Esophagus squamous epithelium (tissue), 4 donors: ENCODE measurements around the gene TRABD2B.

Source experiments
- CTCF ChIP-seq, 6 experiments: fragments of 450-650 bp in 4 of 6; fragments of 200-600 bp in 2 of 6; sonication (generic) in 2 of 6; IDR thresholded peaks; one replicate each; pipeline ENCODE4 v1.5.1; 2016 to 2019; ENCODE audit warnings: antibody characterized with exemption in 6 of 6, mild to moderate bottlenecking in 4 of 6, moderate library complexity in 4 of 6
- POLR2A ChIP-seq, 4 donors: fragments of 450-650 bp; IDR thresholded peaks; one replicate each; pipeline ENCODE4 v1.6.1; 2017; ENCODE audit warnings: antibody characterized with exemption in 4 of 4, mild to moderate bottlenecking in 4 of 4, moderate library complexity in 3 of 4

GRCh38 chr1:47828978-47829377 is 168.2 kb downstream of the TRABD2B start:
- no peak for TF ChIP-seq CTCF (IDR thresholded peaks at IDR 0.05)
- TF ChIP-seq POLR2A (IDR thresholded peaks at IDR 0.05): no peak
